NOMO-1 (cell line): ENCODE results near the gene CNTNAP1.
"Not testable (repeated sequence)": the region's sequence is repeated elsewhere in the genome, so short reads cannot be mapped to it uniquely, and the experiment has no call there.

Experiments
- DNase-seq, 2 experiments: peaks; one replicate each; lab custom pipeline; 2025; ENCODE audit not compliant: unreplicated experiment in 2 of 2; lab: John Stamatoyannopoulos, UW

Gene CNTNAP1

DNA sequence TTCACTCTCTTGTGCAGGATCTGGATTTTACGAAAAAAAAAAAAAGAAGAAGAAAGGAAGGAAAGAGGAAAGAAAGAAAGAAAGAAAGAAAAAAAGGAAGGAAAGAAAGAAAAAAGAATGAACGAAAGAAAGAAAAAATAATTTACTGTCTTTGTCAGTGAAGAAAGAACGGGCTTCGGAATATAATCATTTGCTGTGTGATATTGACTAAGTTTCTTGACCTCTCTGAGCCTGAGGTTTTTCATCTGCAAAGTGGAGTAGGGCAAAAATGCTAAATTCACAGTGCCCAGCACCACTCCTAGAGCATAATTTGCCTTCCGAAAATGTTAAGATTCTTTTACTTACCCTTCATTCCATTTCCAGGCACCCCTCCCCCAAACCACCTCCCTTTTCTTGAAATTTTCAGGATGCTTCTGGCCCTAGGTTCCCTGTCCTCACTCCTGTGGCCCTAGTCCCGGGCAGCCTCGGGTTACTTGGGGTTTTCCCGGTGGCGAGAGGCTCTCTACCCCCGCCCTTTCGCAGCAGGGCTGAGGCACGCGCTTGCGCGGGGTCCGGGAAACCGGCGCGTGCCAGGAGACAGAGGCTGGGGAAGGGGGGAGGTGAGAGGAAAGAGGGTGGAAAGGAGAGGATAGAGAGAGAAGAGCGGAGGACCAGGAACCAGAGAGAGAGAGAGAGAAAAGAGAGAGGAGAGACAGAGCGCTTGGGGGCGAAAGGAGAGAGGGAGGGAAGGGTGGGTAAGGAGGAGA is at the start of gene CNTNAP1:
Gene CNTNAP1 (plus strand): TSS at position 556 of the 746 bp plus-strand sequence. CDS start 299 bp downstream, outside the sequence.
- DNase-seq: no peak

DNA sequence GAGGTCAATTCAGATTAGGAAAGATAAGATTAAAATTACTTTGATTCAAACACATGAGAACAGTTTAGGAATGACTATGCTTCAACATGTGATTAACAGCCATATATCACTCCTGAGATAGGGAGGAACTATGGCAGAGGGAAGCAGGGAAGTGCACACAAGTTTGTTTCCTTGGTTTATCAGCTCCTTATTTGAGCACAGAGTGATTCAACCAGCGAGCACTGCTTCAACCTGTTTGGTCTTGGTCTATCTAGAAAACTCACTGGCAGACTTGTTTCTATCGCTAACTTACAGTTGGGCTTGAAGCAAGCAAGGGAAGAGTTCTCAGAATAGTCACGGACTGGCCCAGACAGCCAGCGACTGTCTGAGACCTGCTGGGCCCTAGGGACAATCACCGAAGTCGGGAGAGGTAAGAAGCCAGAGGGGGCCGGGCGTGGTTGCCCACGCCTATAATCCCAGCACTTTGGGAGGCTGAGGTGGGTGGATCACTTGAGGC is 49.3 kb upstream of the CNTNAP1 start:
- DNase-seq: no peak

DNA sequence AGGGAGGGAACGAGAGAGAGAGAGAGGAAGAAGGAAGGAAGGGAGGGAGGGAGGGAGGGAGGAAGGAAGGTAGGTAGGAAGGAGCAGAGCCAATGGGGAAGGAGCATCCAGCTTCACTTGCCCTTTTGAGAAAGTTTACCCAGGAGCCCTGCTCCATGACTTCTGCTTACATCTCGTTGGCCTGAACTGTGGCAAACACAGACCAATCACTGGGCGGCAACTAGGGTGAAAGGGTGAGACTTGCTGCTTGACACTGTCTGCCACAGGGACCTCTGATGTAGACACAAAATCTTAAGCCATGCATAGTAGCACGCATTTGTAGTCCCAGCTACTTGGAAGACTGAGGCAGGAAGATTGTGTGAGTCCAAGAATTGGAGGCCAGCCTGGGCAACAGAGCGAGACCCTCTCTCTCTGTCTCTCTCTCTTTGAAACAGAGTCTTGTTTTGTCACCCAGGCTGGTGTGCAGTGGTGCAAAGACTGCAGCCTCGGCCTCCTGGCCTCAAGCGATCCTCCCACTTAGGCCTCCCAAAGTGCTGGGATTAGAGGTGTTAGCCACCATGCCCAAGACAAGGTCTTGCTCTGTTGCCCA is 42.7 kb upstream of the CNTNAP1 start:
- no peak for DNase-seq

DNA sequence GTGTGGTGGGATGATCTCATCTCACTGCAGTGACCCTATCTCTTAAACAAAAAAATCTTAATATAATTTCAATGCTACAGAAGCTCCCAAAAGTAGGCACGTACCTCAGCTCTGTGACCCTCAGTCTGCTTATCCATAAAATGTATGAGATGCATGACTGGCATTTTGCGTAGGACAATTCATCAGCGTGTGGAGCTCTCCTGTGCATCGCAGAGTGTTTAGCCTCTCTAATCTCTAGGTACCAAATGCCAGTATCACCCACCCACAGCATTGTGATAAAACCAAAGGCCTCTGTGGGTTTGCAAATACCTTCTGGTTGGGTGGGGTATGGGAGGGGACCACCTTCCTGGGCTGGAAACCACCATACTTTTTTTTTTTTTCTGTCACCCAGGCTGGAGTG is 42.2 kb upstream of the CNTNAP1 start:
- no peak for DNase-seq

DNA sequence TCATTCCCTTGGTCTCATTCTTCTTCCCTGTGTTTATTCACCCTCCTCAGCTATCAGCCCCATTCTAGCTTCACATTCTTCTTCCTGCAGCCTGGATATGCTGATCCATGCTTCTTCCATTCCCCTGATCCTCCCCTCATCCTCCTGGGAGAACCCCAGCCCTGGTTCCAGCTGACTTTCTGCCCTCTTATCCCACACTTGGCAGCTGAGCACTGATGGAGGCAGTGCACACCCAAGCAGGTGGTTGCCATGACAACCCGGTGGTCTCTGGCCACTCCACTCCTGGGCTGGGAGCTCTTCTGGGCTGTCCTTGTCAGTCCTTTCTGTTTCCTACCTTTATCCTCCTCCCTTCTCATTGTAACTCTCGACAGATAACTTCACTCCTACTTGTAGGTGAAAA is 40.0 kb upstream of the CNTNAP1 start:
- no peak for DNase-seq

DNA sequence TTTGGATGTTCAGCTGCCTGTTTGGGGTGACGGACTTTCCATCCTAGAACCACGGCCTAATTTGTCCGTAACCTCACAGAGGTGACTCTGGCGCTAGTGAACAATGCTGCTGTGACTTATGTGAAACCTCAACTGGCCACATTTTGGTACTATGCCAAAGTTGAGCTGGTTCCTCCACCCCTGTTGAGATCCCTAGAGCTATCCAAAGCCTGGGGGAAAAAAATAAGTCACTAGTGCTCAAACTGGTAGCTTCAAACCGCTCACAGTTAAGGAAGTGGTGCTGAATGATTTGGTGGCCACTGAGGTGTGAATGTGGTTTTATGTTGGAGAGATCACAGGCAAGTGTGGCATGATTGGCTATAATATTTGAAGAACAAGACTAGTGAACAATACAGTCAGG is 34.6 kb upstream of the CNTNAP1 start:
- no peak for DNase-seq

DNA sequence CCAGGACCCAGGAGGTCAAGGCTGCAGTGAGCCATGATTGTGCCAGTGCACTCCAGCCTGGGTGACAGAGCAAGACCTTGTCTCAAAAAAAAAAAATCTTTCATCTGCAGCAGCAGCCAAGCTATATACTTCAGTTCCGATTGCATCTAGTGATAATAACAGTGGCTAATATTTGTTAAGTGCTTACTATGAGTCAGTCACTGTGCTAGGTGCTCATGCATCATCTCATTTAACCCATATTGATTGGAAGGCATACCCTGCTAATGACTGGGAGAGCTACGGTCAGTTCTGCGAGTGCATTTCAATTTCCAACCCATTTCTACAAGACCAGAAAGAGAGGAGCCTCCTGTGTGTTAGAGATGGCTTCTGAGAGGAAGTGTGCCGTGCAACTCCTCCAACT is 30.9 kb upstream of the CNTNAP1 start:
- peak in 1 of 2 experiments; percentile 45 for DNase-seq

DNA sequence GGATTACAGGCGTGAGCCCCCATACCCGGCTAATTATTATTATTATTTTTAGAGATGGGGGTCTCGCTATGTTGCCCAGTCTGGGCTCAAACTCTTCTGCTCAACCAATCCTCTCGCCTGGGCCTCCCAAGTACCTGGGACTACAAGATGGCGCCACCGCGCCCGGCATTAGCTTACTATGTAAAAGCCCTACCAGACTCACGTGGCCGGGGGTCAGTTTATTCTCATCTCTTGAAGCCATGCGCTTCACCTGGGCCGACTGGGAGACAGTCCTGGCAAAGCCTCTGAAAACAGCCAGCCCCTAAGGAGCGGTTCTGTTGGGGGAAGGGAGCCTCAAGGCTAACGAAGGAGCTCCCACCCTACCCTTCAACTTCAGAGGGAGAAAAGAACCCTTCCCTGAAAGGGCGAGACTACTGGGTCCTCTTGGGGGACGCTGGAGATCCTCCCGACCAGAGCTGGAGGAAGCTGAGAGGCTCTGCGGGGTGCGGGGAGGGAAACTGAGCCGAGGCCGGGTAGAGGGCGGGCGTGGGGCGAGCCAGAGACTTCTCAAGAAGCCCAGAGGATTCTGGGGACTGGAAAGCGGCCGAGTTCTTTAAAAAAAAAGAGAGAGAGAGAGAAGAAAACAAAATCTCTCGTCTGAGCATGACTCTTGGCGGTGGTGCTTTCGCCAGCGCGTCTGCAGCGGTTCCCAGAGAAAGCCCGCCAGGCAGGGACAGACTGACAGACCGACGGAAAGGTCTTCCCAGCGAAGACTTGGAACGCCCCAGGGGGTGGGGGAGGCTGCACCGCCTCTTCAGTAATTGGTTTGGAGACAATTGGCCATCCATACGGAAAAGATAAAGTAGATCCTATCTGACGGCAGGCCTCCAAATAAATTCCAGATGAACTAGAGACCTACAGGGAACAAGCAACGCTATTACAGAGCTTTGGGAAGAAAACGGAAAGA is 28.9 kb upstream of the CNTNAP1 start:
- DNase-seq: no peak

DNA sequence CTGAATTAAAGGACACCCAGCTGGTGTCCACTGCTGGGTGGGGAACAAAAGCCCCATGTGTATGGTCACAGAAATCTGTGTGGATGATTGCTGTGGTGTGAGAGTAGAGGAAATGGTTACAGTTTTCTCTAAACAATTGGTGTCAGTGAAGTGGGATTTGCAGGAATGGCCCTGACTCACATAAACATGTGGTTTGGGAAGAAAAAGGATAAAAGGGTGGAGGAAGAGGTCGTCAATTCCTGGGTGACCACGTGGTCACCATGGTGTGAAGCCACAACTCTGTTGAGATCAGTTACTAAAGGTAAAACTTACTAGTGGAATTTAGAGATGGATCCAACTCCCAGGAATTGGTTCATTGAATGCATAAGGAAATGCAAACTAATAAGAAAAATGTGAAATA is 26.8 kb upstream of the CNTNAP1 start:
- no peak for DNase-seq

DNA sequence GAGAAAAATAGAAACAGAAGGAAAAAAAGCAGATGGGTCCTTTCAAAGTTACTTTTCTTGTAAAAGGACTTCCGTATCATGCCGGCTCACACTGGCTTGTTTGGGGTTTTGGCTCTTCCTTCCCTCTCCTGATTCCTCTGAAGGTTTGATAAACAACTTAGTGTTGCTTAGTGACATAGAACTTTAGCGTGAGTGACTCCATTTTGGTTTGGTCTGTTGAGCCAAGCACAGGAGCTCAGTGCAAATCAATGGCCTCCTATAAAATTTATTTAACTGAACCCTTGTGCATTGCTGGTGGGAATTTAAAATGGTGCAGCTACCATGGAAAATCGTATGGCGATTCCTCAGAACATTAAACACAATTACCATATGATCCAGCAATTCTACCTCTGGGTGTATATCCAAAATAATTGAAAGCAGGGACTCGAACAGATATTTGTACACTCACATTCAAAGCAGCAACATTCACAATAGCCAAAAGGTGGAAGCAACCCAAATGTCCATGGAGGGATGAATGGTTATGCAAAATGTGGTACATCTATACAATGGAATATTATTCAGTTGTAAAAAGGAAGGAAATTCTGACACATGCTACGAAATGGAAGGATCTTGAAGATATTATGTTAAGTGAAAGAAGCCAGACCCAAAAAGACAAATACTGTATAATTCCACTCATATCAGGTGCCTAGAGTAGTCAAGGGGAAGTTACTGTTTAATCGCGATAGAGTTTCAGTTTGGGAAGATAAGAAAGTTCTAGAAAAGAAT is 24.3 kb upstream of the CNTNAP1 start:
- DNase-seq: no peak

DNA sequence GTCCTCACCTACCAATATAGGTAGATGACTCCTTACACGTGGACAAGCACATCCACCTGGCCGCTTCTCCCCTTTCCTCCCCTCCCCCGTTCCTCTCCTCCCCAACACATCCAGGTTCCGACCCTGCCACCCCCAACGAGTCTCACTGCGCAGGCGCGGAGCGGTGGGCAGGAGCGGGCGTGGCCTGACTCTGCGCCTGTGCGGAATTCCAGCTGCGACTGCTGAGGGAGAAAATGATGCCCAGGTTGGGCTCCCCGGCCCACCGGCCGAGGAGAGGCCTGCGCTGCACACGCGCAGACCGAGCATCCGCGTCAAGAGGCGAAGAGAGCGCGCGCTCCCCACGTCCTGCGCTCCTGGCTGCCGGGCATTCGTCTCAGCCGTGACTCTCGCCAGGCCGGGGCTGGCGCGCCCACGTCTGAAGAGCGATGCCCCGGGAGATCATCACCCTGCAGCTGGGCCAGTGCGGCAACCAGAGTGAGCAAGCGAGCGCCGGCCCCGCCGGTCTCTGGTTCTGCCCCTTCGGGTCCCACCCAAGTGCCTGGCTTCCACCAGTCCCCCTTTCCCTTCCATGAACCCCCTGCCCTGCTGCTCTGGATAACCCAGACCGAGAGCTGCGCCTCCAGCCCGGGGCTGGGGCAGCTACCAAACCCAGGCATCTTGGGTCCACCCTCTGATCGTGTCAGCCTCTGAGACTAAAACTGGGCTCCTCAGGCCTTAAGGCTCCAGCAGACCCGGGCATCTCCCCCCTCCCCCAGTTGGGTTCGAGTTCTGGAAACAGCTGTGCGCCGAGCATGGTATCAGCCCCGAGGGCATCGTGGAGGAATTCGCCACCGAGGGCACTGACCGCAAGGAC is 23.0 kb upstream of the CNTNAP1 start, which contains the start of gene TUBG2:
Gene TUBG2 (plus strand): TSS at position 206 of the 853 bp plus-strand sequence. CDS start 220 bp downstream, at position 426.
- DNase-seq: peak; percentile 55 to 59

DNA sequence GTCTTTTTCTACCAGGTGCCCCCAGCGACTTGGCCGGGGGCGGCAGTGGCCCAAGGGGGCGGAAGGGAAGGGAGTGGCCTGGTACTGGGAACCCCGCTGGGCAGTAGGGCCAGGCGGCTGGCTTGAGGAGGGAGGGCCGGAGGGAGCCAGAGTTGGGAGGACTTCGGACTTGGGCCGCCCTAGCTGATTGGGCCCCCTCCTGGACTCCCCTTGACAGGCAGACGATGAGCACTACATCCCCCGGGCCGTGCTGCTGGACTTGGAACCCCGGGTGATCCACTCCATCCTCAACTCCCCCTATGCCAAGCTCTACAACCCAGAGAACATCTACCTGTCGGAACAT is 22.4 kb upstream of the CNTNAP1 start:
- not testable (repeated sequence) for DNase-seq

DNA sequence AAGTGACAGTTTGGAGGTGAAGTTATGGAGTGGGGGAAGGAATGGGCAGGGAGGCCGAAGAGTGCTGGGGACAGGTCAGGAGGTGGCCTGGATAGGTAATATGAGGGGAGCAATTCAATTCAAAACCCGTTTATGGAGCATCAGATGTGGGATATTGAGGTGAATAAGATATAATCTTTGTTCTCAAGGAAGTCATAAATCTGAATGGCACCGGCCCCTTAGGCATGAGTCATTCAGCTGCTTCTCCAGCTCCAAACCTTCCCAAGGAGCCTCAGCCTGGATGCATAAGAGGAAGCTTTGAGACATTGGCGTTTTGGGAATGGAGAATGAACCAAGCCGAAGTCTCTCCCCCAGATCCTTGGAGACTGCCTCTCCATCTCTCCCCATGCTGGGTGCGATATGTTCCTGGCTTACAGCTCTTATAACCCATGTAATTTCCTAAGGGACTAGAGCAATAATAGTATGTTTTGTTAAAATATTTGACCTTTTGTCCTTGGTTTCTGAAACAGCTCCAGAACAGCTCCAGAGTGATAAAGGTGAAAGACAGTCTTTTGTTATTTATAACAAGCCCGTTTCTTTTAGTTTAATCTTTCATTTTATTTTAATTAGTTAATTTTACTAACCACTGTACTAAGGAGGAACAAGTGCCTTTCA is 21.5 kb upstream of the CNTNAP1 start:
- DNase-seq: no peak

DNA sequence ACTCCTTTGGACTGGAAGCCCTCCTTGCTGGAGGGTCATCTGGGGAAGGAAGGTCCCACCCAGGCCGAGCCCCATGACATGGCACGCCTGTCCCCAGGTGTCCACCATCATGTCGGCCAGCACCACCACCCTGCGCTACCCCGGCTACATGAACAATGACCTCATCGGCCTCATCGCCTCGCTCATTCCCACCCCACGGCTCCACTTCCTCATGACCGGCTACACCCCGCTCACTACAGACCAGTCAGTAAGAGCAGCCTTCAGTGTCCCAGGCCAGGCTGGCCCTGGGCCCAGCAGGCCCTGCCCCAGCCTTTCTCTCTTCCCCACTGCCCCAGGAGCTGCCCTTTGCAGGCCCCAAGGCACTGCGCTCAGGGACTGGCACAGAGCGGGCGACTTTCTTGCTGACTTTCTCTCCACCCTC is 16.7 kb upstream of the CNTNAP1 start:
- no peak for DNase-seq

DNA sequence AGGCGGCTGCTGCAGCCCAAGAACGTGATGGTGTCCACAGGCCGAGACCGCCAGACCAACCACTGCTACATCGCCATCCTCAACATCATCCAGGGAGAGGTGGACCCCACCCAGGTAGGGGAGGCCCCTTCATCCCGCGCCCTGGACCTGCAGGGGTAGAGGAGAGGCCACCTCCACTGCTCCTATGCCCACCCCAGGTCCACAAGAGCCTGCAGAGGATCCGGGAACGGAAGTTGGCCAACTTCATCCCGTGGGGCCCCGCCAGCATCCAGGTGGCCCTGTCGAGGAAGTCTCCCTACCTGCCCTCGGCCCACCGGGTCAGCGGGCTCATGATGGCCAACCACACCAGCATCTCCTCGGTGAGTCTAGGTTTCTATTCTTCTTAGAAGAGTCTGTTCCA is 16.2 kb upstream of the CNTNAP1 start:
- DNase-seq: not testable (repeated sequence)

DNA sequence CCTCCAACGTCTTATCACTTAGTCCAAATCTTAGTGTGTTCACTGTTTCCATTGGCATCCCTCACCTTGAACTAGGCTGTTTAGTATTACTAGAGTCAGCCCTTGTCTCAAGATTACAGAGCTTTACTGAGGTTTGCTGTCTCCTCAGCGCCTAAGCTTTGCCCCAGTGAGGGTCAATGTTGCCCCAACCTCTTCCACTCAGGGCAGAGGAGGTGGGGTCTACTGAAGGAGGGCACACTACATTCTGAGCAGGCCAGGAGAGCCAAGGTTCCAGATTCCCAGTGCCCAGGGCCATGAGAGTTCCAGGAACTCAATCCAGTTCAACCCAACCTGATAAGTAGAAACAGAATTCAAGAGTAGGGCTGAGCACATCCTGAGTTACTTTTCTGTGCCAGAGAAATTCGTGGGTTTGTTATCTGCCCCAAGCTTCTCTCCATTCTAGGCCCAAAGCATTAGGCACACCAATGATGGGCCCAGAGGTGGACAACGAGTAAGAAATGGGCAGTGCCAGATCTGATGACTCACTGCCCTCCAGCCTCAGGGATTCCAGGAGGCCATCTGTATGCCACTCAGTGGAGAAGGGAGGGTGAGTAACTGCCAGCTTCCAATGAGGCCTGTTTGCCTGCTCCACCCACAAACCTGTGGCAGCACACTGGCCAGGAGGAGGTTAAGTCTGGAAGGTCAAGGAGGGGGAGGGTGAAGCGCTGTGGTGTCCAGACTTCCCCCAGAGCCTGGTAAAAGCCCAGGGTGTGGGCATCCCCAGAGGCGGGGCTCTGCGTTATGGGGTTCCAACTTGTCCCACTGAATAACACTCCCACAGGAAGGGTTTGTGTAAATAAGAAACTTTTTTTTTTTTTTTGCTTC is 15.0 kb upstream of the CNTNAP1 start:
- DNase-seq: no peak

DNA sequence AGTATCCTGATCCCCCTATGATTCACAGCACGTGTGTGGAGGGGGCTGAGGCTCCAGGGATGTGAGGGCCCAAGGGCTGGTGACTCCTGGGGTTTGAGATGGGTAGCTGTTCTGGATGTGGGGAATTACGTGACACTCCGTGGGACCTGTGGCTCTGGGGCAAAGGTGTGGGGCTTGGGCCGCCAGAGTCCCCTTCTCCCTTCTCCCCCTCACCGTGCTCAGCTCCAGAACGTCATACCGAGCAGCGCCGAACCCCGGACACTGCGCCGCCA is 12.7 kb upstream of the CNTNAP1 start:
- DNase-seq: no peak
